ENCODE data around the gene PPM1D. TPM values are rescaled to one million over a fixed set of nuclear protein-coding genes. Genes with fewer than 3 reads are reported as not detected.
A peak's percentile ranks its signal among the peaks of the same experiment; 100 is the strongest.

The PPM1D gene
- total RNA-seq (2014; rRNA removed; shearing (Covaris generic)) (13.3 and 13.7 TPM in 2 replicates), polyA plus RNA-seq (2016; fragmentation: Nextera tagmentation; extraction: Ambion mirVana) (7.8 and 7.9 TPM in 2 replicates)
- long read RNA-seq, full-length matches to known transcripts, result 6 of 10 reads
- long read RNA-seq, partial matches to known transcripts, result 0 of 10 reads
- long read RNA-seq, other reads (novel, unspliced or antisense), result 4 of 10 reads

GRCh38 chr17:60599620-60600489 lies at the start of gene PPM1D:
TSS of gene PPM1D (plus strand) at chr17:60600193. CDS start at chr17:60600415, 222 bp downstream.
- H3K4me2 ChIP-seq, result peak within 1 kb of the TSS; percentile 84
- DNase-seq (ENCODE audit: low spot score) (peak; percentile 100), ATAC-seq (peak; percentile 89)
- no peaks in the 10 kb centered on the region; the same call in 1 of the 2 replicates for H4K20me1 ChIP-seq (replicated peaks; ENCODE audit: insufficient read depth)
- H2AFZ ChIP-seq, result peak within 1 kb of the TSS; percentile 64; the same call in 1 of the 2 replicates
- H3K27ac ChIP-seq (ENCODE audit: low read depth), result peak within 1 kb of the TSS; percentile 100
- Mint-ChIP-seq H3K4me1 (peaks cover 17% of the 10 kb centered on the region), H3K9me3 (no peaks in the 10 kb centered on the region), H3K27ac (peak within 1 kb of the TSS; percentile 100), H3K4me3 (peak within 1 kb of the TSS; percentile 95), H3K36me3 (ENCODE audit: low read depth) (no peaks in the 10 kb centered on the region), H3K27me3 (ENCODE audit: insufficient read depth, low read depth, poor library complexity) (peaks cover 14% of the 10 kb centered on the region)
- peaks cover 5% of the 10 kb centered on the region; the same call in 1 of the 2 replicates for H3K4me1 ChIP-seq (ENCODE audit: insufficient read depth)
- H3F3A ChIP-seq (replicated peaks; ENCODE audit: low read depth), result no peaks in the 10 kb centered on the region
- peaks cover 43% of the 10 kb centered on the region for H3K79me2 ChIP-seq (replicated peaks; ENCODE audit: insufficient read depth)
- H3K36me3 ChIP-seq (ENCODE audit: insufficient read depth), result no peaks in the 10 kb centered on the region
- H3K27me3 ChIP-seq (ENCODE audit: insufficient read depth), result no peaks in the 10 kb centered on the region
- peak within 1 kb of the TSS; percentile 67 for H3K4me3 ChIP-seq
- TF ChIP-seq REST (IDR thresholded peaks at IDR 0.05; ENCODE audit: unreplicated experiment), result no peak
- no peak for TF ChIP-seq NANOG (IDR thresholded peaks at IDR 0.05; ENCODE audit: borderline replicate concordance)
- no peak for TF ChIP-seq STAT1 (IDR thresholded peaks at IDR 0.05; ENCODE audit: unreplicated experiment)
- peak; percentile 92 for TF ChIP-seq CREB1 (CRISPR knock-in tag; IDR thresholded peaks at IDR 0.05; ENCODE audit: low read depth)
- no peak for TF ChIP-seq ETS1 (IDR thresholded peaks at IDR 0.05)
- no peak for TF ChIP-seq CTCF (conservative IDR thresholded peaks at IDR 0.05; ENCODE audit: low read depth in 2 of 2)
- no peak for TF ChIP-seq ZNF331 (CRISPR knock-in tag; IDR thresholded peaks at IDR 0.05; ENCODE audit: low read depth)
- no peak for TF ChIP-seq ZNF462 (CRISPR knock-in tag; IDR thresholded peaks at IDR 0.05)
- TF ChIP-seq POLR2AphosphoS5 (IDR thresholded peaks at IDR 0.05; ENCODE audit: low read depth), result peak; percentile 100
- no peaks in the 10 kb centered on the region for H3K9me2 ChIP-seq (ENCODE audit: insufficient read depth)

Measured in GM23338 (cell line).